Measurements from ENCODE around the gene TPMT. TPM values are rescaled to one million over a fixed set of nuclear protein-coding genes. Genes with fewer than 3 reads are reported as not detected.

Gene TPMT
- total RNA-seq, 1 experiment from 2014 or later: 10.5 TPM

- Histone ChIP-seq H3K9me3 (ENCODE audit: insufficient read depth, low read depth) (no peaks in the 10 kb centered on the region), H3K9me2 (ENCODE audit: insufficient read depth) (no peaks in the 10 kb centered on the region), H3K27me3 (ENCODE audit: insufficient read depth, low read depth) (no peaks in the 10 kb centered on the region), H3K4me2 (peak overlapping the region; percentile 57), H4K20me1 (ENCODE audit: insufficient read depth) (no peaks in the 10 kb centered on the region), H3F3A (ENCODE audit: insufficient read depth, low read depth) (peaks cover 12% of the 10 kb centered on the region; the same call in 1 of the 2 replicates), H3K4me1 (replicated peaks; ENCODE audit: insufficient read depth) (peaks cover 23% of the 10 kb centered on the region), H3K4me3 (no peak overlapping the region), H2AFZ (peak overlapping the region; percentile 66), H3K27ac (peak overlapping the region; percentile 63), H3K79me2 (ENCODE audit: low read depth) (no peaks in the 10 kb centered on the region), H3K36me3 (ENCODE audit: low read depth) (no peaks in the 10 kb centered on the region)
- TF ChIP-seq, protein P1, sequence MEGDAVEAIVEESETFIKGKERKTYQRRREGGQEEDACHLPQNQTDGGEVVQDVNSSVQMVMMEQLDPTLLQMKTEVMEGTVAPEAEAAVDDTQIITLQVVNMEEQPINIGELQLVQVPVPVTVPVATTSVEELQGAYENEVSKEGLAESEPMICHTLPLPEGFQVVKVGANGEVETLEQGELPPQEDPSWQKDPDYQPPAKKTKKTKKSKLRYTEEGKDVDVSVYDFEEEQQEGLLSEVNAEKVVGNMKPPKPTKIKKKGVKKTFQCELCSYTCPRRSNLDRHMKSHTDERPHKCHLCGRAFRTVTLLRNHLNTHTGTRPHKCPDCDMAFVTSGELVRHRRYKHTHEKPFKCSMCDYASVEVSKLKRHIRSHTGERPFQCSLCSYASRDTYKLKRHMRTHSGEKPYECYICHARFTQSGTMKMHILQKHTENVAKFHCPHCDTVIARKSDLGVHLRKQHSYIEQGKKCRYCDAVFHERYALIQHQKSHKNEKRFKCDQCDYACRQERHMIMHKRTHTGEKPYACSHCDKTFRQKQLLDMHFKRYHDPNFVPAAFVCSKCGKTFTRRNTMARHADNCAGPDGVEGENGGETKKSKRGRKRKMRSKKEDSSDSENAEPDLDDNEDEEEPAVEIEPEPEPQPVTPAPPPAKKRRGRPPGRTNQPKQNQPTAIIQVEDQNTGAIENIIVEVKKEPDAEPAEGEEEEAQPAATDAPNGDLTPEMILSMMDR (conservative IDR thresholded peaks at IDR 0.05): no peak
- no peak for TF ChIP-seq EZH2 (IDR thresholded peaks at IDR 0.05; ENCODE audit: low read depth)
- intact Hi-C loops (cut with micrococcal nuclease; ENCODE audit: unreplicated experiment): no loop called here
- BruUV-seq (replicated peaks): no TSS peak
- DNase-seq: peak; percentile 46 to 65
- ChIA-PET CTCF (no interaction called here), POLR2A (ENCODE audit: unreplicated experiment) (no interaction called here)
Observed at GRCh38 chr6:18186033-18186432, 31.2 kb upstream of the TPMT start.

GRCh38 chr6:18185624-18186023 is 30.7 kb upstream of the TPMT start:
- Histone ChIP-seq H3K9me3 (ENCODE audit: insufficient read depth, low read depth) (no peaks in the 10 kb centered on the region), H3K4me1 (replicated peaks; ENCODE audit: insufficient read depth) (peaks cover 23% of the 10 kb centered on the region), H3K9me2 (ENCODE audit: insufficient read depth) (no peaks in the 10 kb centered on the region), H2AFZ (peak overlapping the region; percentile 66; the same call in 1 of the 2 replicates), H3K4me2 (peak overlapping the region; percentile 57), H3K79me2 (ENCODE audit: low read depth) (no peaks in the 10 kb centered on the region), H3K27me3 (ENCODE audit: insufficient read depth, low read depth) (no peaks in the 10 kb centered on the region), H3K4me3 (no peak overlapping the region), H3F3A (ENCODE audit: insufficient read depth, low read depth) (peaks cover 12% of the 10 kb centered on the region; the same call in 1 of the 2 replicates), H3K36me3 (ENCODE audit: low read depth) (no peaks in the 10 kb centered on the region), H4K20me1 (ENCODE audit: insufficient read depth) (no peaks in the 10 kb centered on the region), H3K27ac (peak overlapping the region; percentile 63)
- ChIA-PET POLR2A (ENCODE audit: unreplicated experiment) (no interaction called here), CTCF (no interaction called here)
- BruUV-seq (replicated peaks): no TSS peak
- DNase-seq: no peak
- TF ChIP-seq, protein P1 (conservative IDR thresholded peaks at IDR 0.05): no peak
- no peak for TF ChIP-seq EZH2 (IDR thresholded peaks at IDR 0.05; ENCODE audit: low read depth)
- intact Hi-C loops (cut with micrococcal nuclease; ENCODE audit: unreplicated experiment): no loop called here

DNA sequence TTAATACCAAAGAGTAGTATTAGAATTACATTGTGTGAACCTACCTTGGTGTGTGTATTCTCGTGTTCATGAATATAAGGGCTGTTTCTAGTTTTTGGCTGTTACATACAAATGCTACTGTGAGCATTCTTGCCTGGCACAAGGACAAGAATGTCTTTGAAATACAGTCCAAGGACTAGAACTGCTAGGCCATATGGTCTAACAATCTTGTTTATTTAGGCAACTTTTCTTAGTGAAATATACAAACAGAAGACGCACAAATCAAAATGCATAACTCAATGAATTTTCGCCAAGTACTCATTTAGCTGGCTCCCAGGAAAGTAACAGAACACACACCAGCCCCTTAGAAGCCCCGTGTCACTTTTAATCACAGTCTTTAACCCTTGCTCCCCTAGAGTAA is 28.9 kb upstream of the TPMT start:
- Histone ChIP-seq H3K27me3 (ENCODE audit: insufficient read depth, low read depth) (no peaks in the 10 kb centered on the region), H3K27ac (no peak overlapping the region), H4K20me1 (ENCODE audit: insufficient read depth) (no peaks in the 10 kb centered on the region), H3K4me2 (no peak overlapping the region), H3K36me3 (ENCODE audit: low read depth) (no peaks in the 10 kb centered on the region), H2AFZ (no peak overlapping the region), H3F3A (ENCODE audit: insufficient read depth, low read depth) (peaks cover 12% of the 10 kb centered on the region; the same call in 1 of the 2 replicates), H3K4me3 (no peak overlapping the region), H3K79me2 (ENCODE audit: low read depth) (no peaks in the 10 kb centered on the region), H3K9me3 (ENCODE audit: insufficient read depth, low read depth) (no peaks in the 10 kb centered on the region), H3K9me2 (ENCODE audit: insufficient read depth) (no peaks in the 10 kb centered on the region), H3K4me1 (replicated peaks; ENCODE audit: insufficient read depth) (peaks cover 23% of the 10 kb centered on the region)
- TF ChIP-seq, protein P1 (conservative IDR thresholded peaks at IDR 0.05): no peak
- TF ChIP-seq EZH2 (IDR thresholded peaks at IDR 0.05; ENCODE audit: low read depth): no peak
- ChIA-PET CTCF (no interaction called here), POLR2A (ENCODE audit: unreplicated experiment) (no interaction called here)
- intact Hi-C loops (cut with micrococcal nuclease; ENCODE audit: unreplicated experiment): no loop called here
- no TSS peak for BruUV-seq (replicated peaks)
- DNase-seq: no peak

Measured in PC-9 (cell line).